Upper lobe of left lung (tissue), 6 donors: ENCODE results near the gene KCNAB1. TPM values are rescaled to one million over a fixed set of nuclear protein-coding genes. Genes with fewer than 3 reads are reported as not detected.

Experiments used
- ATAC-seq, 2 donors: fragments of 200-7000 bp; cut with Tn5 transposase; one replicate each; pipeline ENCODE4 v1.9.1; 2022; ENCODE audit warnings: mild to moderate bottlenecking in 2 of 2, moderate library complexity in 2 of 2; ENCODE audit not compliant: low FRiP score in 2 of 2
- DNase-seq, 2 donors: peaks; one replicate each; pipeline ENCODE4 v3.0.0-alpha.2; 2019 to 2020
- H3K27ac ChIP-seq, 4 donors: fragments of 200-600 bp; sonication (generic); one replicate each; pipeline ENCODE4 v1.5.1; 2016 to 2019
- H3K27me3 ChIP-seq, 4 donors: fragments of 200-600 bp; sonication (generic); one replicate each; pipeline ENCODE4 v1.5.1; 2017 to 2019
- H3K36me3 ChIP-seq, 4 donors: fragments of 200-600 bp; sonication (generic); one replicate each; pipeline ENCODE4 v1.5.1; 2016 to 2019
- H3K4me1 ChIP-seq, 4 donors: fragments of 200-600 bp; sonication (generic); one replicate each; pipeline ENCODE4 v1.5.1; 2018 to 2019
- H3K4me3 ChIP-seq, 4 donors: fragments of 200-600 bp; sonication (generic); one replicate each; pipeline ENCODE4 v1.5.1; 2017 to 2019; ENCODE audit warnings: mild to moderate bottlenecking in 2 of 4, moderate library complexity in 1 of 4
- H3K9me3 ChIP-seq, 4 donors: fragments of 200-600 bp; sonication (generic); one replicate each; pipeline ENCODE4 v1.5.1; 2018 to 2019
- EP300 ChIP-seq, 4 donors: sonication (generic); formaldehyde crosslinking; IDR thresholded peaks; one replicate each; pipeline ENCODE4 v1.5.1; 2017; ENCODE audit warnings: antibody characterized with exemption in 4 of 4, control low read depth in 2 of 4
- POLR2A ChIP-seq, 4 donors: fragments of 450-650 bp; IDR thresholded peaks; one replicate each; pipeline ENCODE4 v1.5.1; 2016 to 2017; ENCODE audit warnings: antibody characterized with exemption in 4 of 4, mild to moderate bottlenecking in 2 of 4
- POLR2AphosphoS5 ChIP-seq, 2 donors: sonication (generic); formaldehyde crosslinking; IDR thresholded peaks; one replicate each; pipeline ENCODE4 v1.5.1; 2017; ENCODE audit warnings: antibody characterized with exemption in 2 of 2
- WGBS, 2 donors: methylation state at CpG; one replicate each; pipeline ENCODE4 v1.1.5; 2017 to 2018; 5-methylcytosine and 5-hydroxymethylcytosine counted together
- total RNA-seq, 6 donors: library from RNA; depleted of rRNA in 4 of 6; stranded (reverse); fragments of >200 nt in 4 of 6; gene quantifications; one replicate each; pipeline versions ENCODE4 v1.1.0 to v1.2.1, GENCODE V29; 2016 to 2021
- TF ChIP-seq, protein P1 (sequence below), 6 experiments: fragments of 450-650 bp in 4 of 6; fragments of 200-600 bp in 2 of 6; sonication (generic) in 2 of 6; IDR thresholded peaks; one replicate each; pipeline ENCODE4 v1.5.1; 2016 to 2019; ENCODE audit warnings: antibody characterized with exemption in 6 of 6
- donor health status: DM: no; HTN: no; CAD: no; lungs with moderate emphysema.
- donor health status: DM: no; HTN: yes; CAD: no; lungs with severe emphysema.

The KCNAB1 gene
- total RNA-seq, 6 donors from 2014 or later, result 0.79 to 5.2 (median 3.0) TPM

- H3K4me1 ChIP-seq, result peaks cover 5 to 15% (median 8%) of the 10 kb centered on the region in 4 donors
- ATAC-seq, result peak in 1 of 2 donors; percentile 25
- no peaks in the 10 kb centered on the region for H3K9me3 ChIP-seq
- H3K27ac ChIP-seq, result no peak overlapping the region
- no peak for TF ChIP-seq POLR2AphosphoS5 (IDR thresholded peaks at IDR 0.05)
- TF ChIP-seq, protein P1, sequence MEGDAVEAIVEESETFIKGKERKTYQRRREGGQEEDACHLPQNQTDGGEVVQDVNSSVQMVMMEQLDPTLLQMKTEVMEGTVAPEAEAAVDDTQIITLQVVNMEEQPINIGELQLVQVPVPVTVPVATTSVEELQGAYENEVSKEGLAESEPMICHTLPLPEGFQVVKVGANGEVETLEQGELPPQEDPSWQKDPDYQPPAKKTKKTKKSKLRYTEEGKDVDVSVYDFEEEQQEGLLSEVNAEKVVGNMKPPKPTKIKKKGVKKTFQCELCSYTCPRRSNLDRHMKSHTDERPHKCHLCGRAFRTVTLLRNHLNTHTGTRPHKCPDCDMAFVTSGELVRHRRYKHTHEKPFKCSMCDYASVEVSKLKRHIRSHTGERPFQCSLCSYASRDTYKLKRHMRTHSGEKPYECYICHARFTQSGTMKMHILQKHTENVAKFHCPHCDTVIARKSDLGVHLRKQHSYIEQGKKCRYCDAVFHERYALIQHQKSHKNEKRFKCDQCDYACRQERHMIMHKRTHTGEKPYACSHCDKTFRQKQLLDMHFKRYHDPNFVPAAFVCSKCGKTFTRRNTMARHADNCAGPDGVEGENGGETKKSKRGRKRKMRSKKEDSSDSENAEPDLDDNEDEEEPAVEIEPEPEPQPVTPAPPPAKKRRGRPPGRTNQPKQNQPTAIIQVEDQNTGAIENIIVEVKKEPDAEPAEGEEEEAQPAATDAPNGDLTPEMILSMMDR (IDR thresholded peaks at IDR 0.05), result no peak
- no peak for TF ChIP-seq POLR2A (IDR thresholded peaks at IDR 0.05)
- no peak for TF ChIP-seq EP300 (IDR thresholded peaks at IDR 0.05)
- H3K27me3 ChIP-seq, result peaks cover 0 to 12% (median 5%) of the 10 kb centered on the region in 4 donors
- H3K36me3 ChIP-seq, result no peaks in the 10 kb centered on the region
- WGBS, 2 donors, result 14 to 23% methylated on average over 4 to 11 of the region's 11 CpGs
- DNase-seq, result no peak
- H3K4me3 ChIP-seq, result peak overlapping the region in 2 of 4 donors; percentile 23 to 35
Measured at GRCh38 chr3:156290924-156291271, 170.5 kb downstream of the KCNAB1 start.

- Histone ChIP-seq H3K4me1 (peaks cover 5 to 15% (median 8%) of the 10 kb centered on the region in 4 donors), H3K4me3 (peak overlapping the region in 2 of 4 donors; percentile 23 to 35), H3K27me3 (peaks cover 0 to 12% (median 5%) of the 10 kb centered on the region in 4 donors), H3K9me3 (no peaks in the 10 kb centered on the region), H3K27ac (no peak overlapping the region), H3K36me3 (no peaks in the 10 kb centered on the region)
- TF ChIP-seq, protein P1 (IDR thresholded peaks at IDR 0.05), result no peak
- TF ChIP-seq POLR2AphosphoS5 (IDR thresholded peaks at IDR 0.05) (no peak), EP300 (IDR thresholded peaks at IDR 0.05) (no peak), POLR2A (IDR thresholded peaks at IDR 0.05) (no peak)
- ATAC-seq (peak in 1 of 2 donors; percentile 71), DNase-seq (peak; percentile 33 to 75)
- WGBS, 2 donors, result 0 to 5% methylated on average over 11 to 30 of the region's 51 CpGs
Measured at GRCh38 chr3:156291272-156292123, 171.1 kb downstream of the KCNAB1 start.

DNA sequence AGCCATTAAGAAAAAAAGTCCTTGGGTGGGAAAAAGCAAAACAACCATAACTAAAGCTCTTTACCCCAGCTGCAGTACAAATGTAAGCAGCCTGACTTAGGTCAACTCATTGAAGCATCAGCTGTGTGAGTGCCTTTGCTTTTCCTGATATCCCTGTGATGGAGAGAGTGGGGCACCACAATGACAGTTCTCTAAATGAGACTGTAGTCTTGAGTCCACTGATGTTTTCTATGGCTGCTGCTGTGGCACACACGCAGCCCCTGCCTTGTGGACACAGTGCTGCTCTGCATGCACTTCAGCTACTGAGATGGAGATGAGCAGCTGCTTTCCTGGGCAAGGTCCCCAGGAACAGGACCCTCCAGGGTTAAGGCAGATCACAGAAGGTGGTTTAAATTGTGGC, 173.2 kb downstream of the KCNAB1 start:
- 100% methylated on average over 1 of the region's 1 CpG for WGBS, 2 donors
- H3K4me1 ChIP-seq, result peaks cover 5 to 15% (median 8%) of the 10 kb centered on the region in 4 donors

GRCh38 chr3:156297582-156297981, 177.2 kb downstream of the KCNAB1 start:
- ATAC-seq (no peak), DNase-seq (no peak)
- Histone ChIP-seq H3K9me3 (no peaks in the 10 kb centered on the region), H3K27me3 (no peaks in the 10 kb centered on the region), H3K4me1 (peaks cover 0 to 6% (median 0%) of the 10 kb centered on the region in 4 donors), H3K4me3 (no peak overlapping the region), H3K27ac (no peak overlapping the region), H3K36me3 (no peaks in the 10 kb centered on the region)
- TF ChIP-seq, protein P1 (IDR thresholded peaks at IDR 0.05), result no peak
- TF ChIP-seq POLR2AphosphoS5 (IDR thresholded peaks at IDR 0.05) (no peak), EP300 (IDR thresholded peaks at IDR 0.05) (no peak), POLR2A (IDR thresholded peaks at IDR 0.05) (no peak)
- 91 to 92% methylated on average over 8 of the region's 8 CpGs for WGBS, 2 donors

More for the DNA sequence above, 173.2 kb downstream of the KCNAB1 start:
- TF ChIP-seq, protein P1 (IDR thresholded peaks at IDR 0.05), result no peak
- TF ChIP-seq POLR2AphosphoS5 (IDR thresholded peaks at IDR 0.05), result no peak
- no peak for TF ChIP-seq EP300 (IDR thresholded peaks at IDR 0.05)
- TF ChIP-seq POLR2A (IDR thresholded peaks at IDR 0.05), result no peak
- Histone ChIP-seq H3K27ac (no peak overlapping the region), H3K36me3 (no peaks in the 10 kb centered on the region), H3K9me3 (no peaks in the 10 kb centered on the region), H3K4me3 (no peak overlapping the region), H3K27me3 (peaks cover 0 to 12% (median 5%) of the 10 kb centered on the region in 4 donors)
- ATAC-seq, result no peak
- DNase-seq, result no peak
